NCI-H2227 treated with DMSO at 0.1 percent for 48 hours (cell line): ENCODE data around the gene BPI.
"Not testable (repeated sequence)": the region's sequence is repeated elsewhere in the genome, so short reads cannot be mapped to it uniquely, and the experiment has no call there.

Source experiments
- DNase-seq: peaks from one replicate; lab custom pipeline; 2025; lab: John Stamatoyannopoulos, UW

BPI gene

GRCh38 chr20:38303908-38304379 lies at the start of gene BPI:
Gene BPI, plus strand, starts transcription at chr20:38304156. Its CDS starts 68 bp downstream, at chr20:38304224.
- no peak for DNase-seq

GRCh38 chr20:38254621-38255020 lies 49.3 kb upstream of the BPI start:
- not testable (repeated sequence) for DNase-seq

- DNase-seq, result no peak
These were observed 48.6 kb upstream of the BPI start for GRCh38 chr20:38255393-38255792.

GRCh38 chr20:38256021-38256420 lies 47.9 kb upstream of the BPI start:
- no peak for DNase-seq

- no peak for DNase-seq
These were observed 47.0 kb upstream of the BPI start for GRCh38 chr20:38256966-38257365.

- no peak for DNase-seq
These were observed 45.3 kb upstream of the BPI start for GRCh38 chr20:38258545-38259215.

- DNase-seq, result no peak
These were observed 44.0 kb upstream of the BPI start for GRCh38 chr20:38260025-38260377.

GRCh38 chr20:38260378-38261053 lies 43.4 kb upstream of the BPI start, which contains the start of gene KIAA1755:
Gene KIAA1755, minus strand, starts transcription at chr20:38260735. Its CDS starts 235 bp downstream, at chr20:38260500.
- no peak for DNase-seq

- no peak for DNase-seq
These were observed 42.9 kb upstream of the BPI start for GRCh38 chr20:38261054-38261390.

- no peak for DNase-seq
These were observed 41.0 kb upstream of the BPI start for GRCh38 chr20:38262931-38263330.

- no peak for DNase-seq
These were observed 37.5 kb upstream of the BPI start for GRCh38 chr20:38266426-38266825.

- DNase-seq, result no peak
These were observed 36.7 kb upstream of the BPI start for GRCh38 chr20:38267296-38267695.

- DNase-seq, result no peak
These were observed 35.9 kb upstream of the BPI start for GRCh38 chr20:38267901-38268514.

- DNase-seq, result no peak
These were observed 34.9 kb upstream of the BPI start for GRCh38 chr20:38269040-38269439.

GRCh38 chr20:38269715-38270114 lies 34.2 kb upstream of the BPI start:
- no peak for DNase-seq

GRCh38 chr20:38270869-38271605 lies 32.9 kb upstream of the BPI start:
- DNase-seq, result no peak

- no peak for DNase-seq
These were observed 32.3 kb upstream of the BPI start for GRCh38 chr20:38271608-38272120.

- no peak for DNase-seq
These were observed 31.6 kb upstream of the BPI start for GRCh38 chr20:38272398-38272797.

- DNase-seq, result no peak
These were observed 31.0 kb upstream of the BPI start for GRCh38 chr20:38272961-38273360.

GRCh38 chr20:38275815-38276550 lies 28.0 kb upstream of the BPI start:
- DNase-seq, result no peak

- DNase-seq, result no peak
These were observed 26.7 kb upstream of the BPI start for GRCh38 chr20:38277285-38277684.

- no peak for DNase-seq
These were observed 26.3 kb upstream of the BPI start for GRCh38 chr20:38277691-38278090.
